ENCODE measurements around the gene FAM171A1. TPM values are rescaled to one million over a fixed set of nuclear protein-coding genes. Genes with fewer than 3 reads are reported as not detected.

FAM171A1 gene
- polyA plus RNA-seq, 1 donor (not counting 4 experiments of a cell fraction or from before 2014, with no cell fraction given): 8.8 TPM

DNA sequence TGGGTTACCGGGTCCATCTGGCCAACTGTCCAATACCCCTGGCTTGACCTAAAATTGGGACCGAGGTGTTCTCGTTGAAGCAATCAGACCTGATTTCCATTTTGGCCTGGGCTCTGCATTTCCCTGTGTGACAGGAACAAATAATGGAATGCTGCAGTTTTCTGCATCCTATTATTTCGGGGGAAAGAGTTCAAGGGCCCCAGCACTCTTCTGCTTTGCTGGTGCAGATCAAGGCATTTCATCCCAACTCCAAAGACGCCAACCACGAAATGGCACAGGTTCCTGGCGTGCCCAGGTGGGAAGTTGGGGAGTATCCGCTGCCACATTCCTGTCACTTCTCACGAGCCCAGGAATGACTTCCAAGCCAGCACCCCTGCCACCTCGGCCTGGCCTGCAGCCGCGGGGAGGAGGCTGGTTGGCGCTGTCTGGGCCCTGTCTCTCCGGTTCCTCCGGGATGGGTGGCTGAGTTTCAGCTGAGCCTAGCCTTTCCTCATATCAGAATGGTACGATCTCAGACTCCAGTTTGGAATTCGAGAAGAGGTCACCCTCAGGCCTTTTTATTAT is 56.5 kb downstream of the FAM171A1 start:
- H3K4me2 ChIP-seq (ENCODE audit: control insufficient read depth, extremely low read depth, insufficient read depth, low read depth, low read length): no peak overlapping the region
- no peak overlapping the region for H3K4me3 ChIP-seq (ENCODE audit: control insufficient read depth in 2 of 3, extremely low read depth in 1 of 3, insufficient read depth in 2 of 3, low read depth in 1 of 3, low read length in 3 of 3)
- no peak for DNase-seq (ENCODE audit: low read depth, low spot score)
- no peaks in the 10 kb centered on the region for H3K9me1 ChIP-seq (ENCODE audit: control insufficient read depth, extremely low read depth, insufficient read depth, low read length)
- H3K27ac ChIP-seq (ENCODE audit: control insufficient read depth, insufficient read depth, low read length): no peak overlapping the region
- no peak for FAIRE-seq
- H4K20me1 ChIP-seq (ENCODE audit: control insufficient read depth, extremely low read depth, insufficient read depth, low read length): no peaks in the 10 kb centered on the region
- no peaks in the 10 kb centered on the region for H3K79me2 ChIP-seq (ENCODE audit: control insufficient read depth, insufficient read depth, low read length)
- no peak overlapping the region for H2AFZ ChIP-seq (ENCODE audit: control insufficient read depth, low read length)
- no peaks in the 10 kb centered on the region for H3K4me1 ChIP-seq (ENCODE audit: control insufficient read depth, extremely low read depth, insufficient read depth, low read length)
- dilution Hi-C loops (cut with MboI; ENCODE audit: extremely low pct_ligation_motif_present, low sequenced_read_pairs): no loop called here
- no peaks in the 10 kb centered on the region for H3K27me3 ChIP-seq (ENCODE audit: control insufficient read depth, extremely low read depth, insufficient read depth, low read length)
- TF ChIP-seq, protein P1, sequence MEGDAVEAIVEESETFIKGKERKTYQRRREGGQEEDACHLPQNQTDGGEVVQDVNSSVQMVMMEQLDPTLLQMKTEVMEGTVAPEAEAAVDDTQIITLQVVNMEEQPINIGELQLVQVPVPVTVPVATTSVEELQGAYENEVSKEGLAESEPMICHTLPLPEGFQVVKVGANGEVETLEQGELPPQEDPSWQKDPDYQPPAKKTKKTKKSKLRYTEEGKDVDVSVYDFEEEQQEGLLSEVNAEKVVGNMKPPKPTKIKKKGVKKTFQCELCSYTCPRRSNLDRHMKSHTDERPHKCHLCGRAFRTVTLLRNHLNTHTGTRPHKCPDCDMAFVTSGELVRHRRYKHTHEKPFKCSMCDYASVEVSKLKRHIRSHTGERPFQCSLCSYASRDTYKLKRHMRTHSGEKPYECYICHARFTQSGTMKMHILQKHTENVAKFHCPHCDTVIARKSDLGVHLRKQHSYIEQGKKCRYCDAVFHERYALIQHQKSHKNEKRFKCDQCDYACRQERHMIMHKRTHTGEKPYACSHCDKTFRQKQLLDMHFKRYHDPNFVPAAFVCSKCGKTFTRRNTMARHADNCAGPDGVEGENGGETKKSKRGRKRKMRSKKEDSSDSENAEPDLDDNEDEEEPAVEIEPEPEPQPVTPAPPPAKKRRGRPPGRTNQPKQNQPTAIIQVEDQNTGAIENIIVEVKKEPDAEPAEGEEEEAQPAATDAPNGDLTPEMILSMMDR (optimal IDR thresholded peaks at IDR 0.05 in 1 of 3, IDR thresholded peaks at IDR 0.05 in 1 of 3, conservative IDR thresholded peaks at IDR 0.05 in 1 of 3; ENCODE audit: extremely low read depth in 1 of 3, insufficient read depth in 2 of 3, low read length in 3 of 3): no peak
- TF ChIP-seq EZH2 (IDR thresholded peaks at IDR 0.05; ENCODE audit: low read length): no peak
- no peaks in the 10 kb centered on the region for H3K9me3 ChIP-seq (ENCODE audit: control insufficient read depth, low read depth, low read length)
- no peaks in the 10 kb centered on the region for H3K36me3 ChIP-seq (ENCODE audit: control insufficient read depth in 2 of 2, extremely low read depth in 1 of 2, insufficient read depth in 2 of 2, low read length in 2 of 2)
- no peak overlapping the region for H3K9ac ChIP-seq (ENCODE audit: control insufficient read depth, extremely low read depth, insufficient read depth, low read length)

DNA sequence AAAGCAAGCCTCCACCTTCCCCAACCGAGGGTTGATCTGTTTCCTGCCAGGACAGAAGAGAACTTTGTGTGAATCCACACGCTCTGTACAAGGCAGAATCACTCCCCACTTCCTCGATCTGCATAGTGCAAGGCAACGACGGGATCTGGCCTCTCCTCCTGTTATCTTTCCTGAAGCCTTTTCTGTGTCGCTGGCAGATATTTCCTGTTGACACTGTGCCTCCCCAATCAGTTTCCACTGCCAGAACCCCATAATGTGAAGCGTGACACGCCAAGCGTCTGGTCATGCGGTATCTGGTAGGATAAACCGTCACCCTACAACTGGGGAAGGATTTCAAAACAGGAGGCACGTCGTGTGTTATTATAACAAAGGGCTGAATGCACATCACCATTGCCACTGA is 57.2 kb downstream of the FAM171A1 start:
- Histone ChIP-seq H3K9me3 (ENCODE audit: control insufficient read depth, low read depth, low read length) (no peaks in the 10 kb centered on the region), H3K9ac (ENCODE audit: control insufficient read depth, extremely low read depth, insufficient read depth, low read length) (no peak overlapping the region), H3K4me3 (ENCODE audit: control insufficient read depth in 2 of 3, extremely low read depth in 1 of 3, insufficient read depth in 2 of 3, low read depth in 1 of 3, low read length in 3 of 3) (no peak overlapping the region), H2AFZ (ENCODE audit: control insufficient read depth, low read length) (no peak overlapping the region), H3K9me1 (ENCODE audit: control insufficient read depth, extremely low read depth, insufficient read depth, low read length) (no peaks in the 10 kb centered on the region), H3K4me2 (ENCODE audit: control insufficient read depth, extremely low read depth, insufficient read depth, low read depth, low read length) (no peak overlapping the region), H3K27me3 (ENCODE audit: control insufficient read depth, extremely low read depth, insufficient read depth, low read length) (no peaks in the 10 kb centered on the region), H3K27ac (ENCODE audit: control insufficient read depth, insufficient read depth, low read length) (no peak overlapping the region), H3K79me2 (ENCODE audit: control insufficient read depth, insufficient read depth, low read length) (no peaks in the 10 kb centered on the region), H3K4me1 (ENCODE audit: control insufficient read depth, extremely low read depth, insufficient read depth, low read length) (no peaks in the 10 kb centered on the region), H3K36me3 (ENCODE audit: control insufficient read depth in 2 of 2, extremely low read depth in 1 of 2, insufficient read depth in 2 of 2, low read length in 2 of 2) (no peaks in the 10 kb centered on the region), H4K20me1 (ENCODE audit: control insufficient read depth, extremely low read depth, insufficient read depth, low read length) (no peaks in the 10 kb centered on the region)
- DNase-seq (ENCODE audit: low read depth, low spot score) (no peak), FAIRE-seq (no peak)
- TF ChIP-seq EZH2 (IDR thresholded peaks at IDR 0.05; ENCODE audit: low read length): no peak
- TF ChIP-seq, protein P1 (optimal IDR thresholded peaks at IDR 0.05 in 1 of 3, IDR thresholded peaks at IDR 0.05 in 1 of 3, conservative IDR thresholded peaks at IDR 0.05 in 1 of 3; ENCODE audit: extremely low read depth in 1 of 3, insufficient read depth in 2 of 3, low read length in 3 of 3): no peak
- dilution Hi-C loops (cut with MboI; ENCODE audit: extremely low pct_ligation_motif_present, low sequenced_read_pairs): no loop called here
